ENCODE results near the gene LRRC43.

- TF ChIP-seq POLR2A (IDR thresholded peaks at IDR 0.05) (no peak), CTCF (IDR thresholded peaks at IDR 0.05) (no peak)
These were observed 20.6 kb downstream of the LRRC43 start, which contains the start of gene B3GNT4 for GRCh38 chr12:122203301-122204166.
